Hematopoietic multipotent progenitor cell treated with erythropoietin and hydrocortisone succinate and interleukin-3 and kit ligand, for 17 days (in vitro differentiated cells): Measurements from ENCODE around the gene KRT9.
"Not testable (repeated sequence)": the region's sequence is repeated elsewhere in the genome, so short reads cannot be mapped to it uniquely, and the experiment has no call there.

ENCODE experiments used
- DNase-seq: peaks from one replicate; pipeline ENCODE4 v3.0.0-alpha.2; 2015; ENCODE audit warnings: low spot score

Gene KRT9

GRCh38 chr17:41571561-41572434 lies at the start of gene KRT9:
Gene KRT9, minus strand, starts transcription at chr17:41572059. Its CDS starts 67 bp downstream, at chr17:41571992.
- DNase-seq = no peak

- not testable (repeated sequence) for DNase-seq
Measured at GRCh38 chr17:41621435-41621817, 49.6 kb upstream of the KRT9 start.

GRCh38 chr17:41620583-41621434 lies 49.0 kb upstream of the KRT9 start:
- DNase-seq = no peak

- not testable (repeated sequence) for DNase-seq
Measured at GRCh38 chr17:41619927-41620582, 48.2 kb upstream of the KRT9 start.

GRCh38 chr17:41619036-41619926 lies 47.4 kb upstream of the KRT9 start:
- DNase-seq = no peak

- no peak for DNase-seq
Measured at GRCh38 chr17:41618341-41619035, 46.6 kb upstream of the KRT9 start.

- no peak for DNase-seq
Measured at GRCh38 chr17:41617698-41618097, 45.8 kb upstream of the KRT9 start.

- no peak for DNase-seq
Measured at GRCh38 chr17:41617136-41617535, 45.3 kb upstream of the KRT9 start.

- DNase-seq = not testable (repeated sequence)
Measured at GRCh38 chr17:41616486-41616885, 44.6 kb upstream of the KRT9 start.

GRCh38 chr17:41615454-41615853 lies 43.6 kb upstream of the KRT9 start:
- no peak for DNase-seq

GRCh38 chr17:41614767-41615166 lies 42.9 kb upstream of the KRT9 start:
- not testable (repeated sequence) for DNase-seq

- DNase-seq = no peak
Measured at GRCh38 chr17:41614098-41614497, 42.2 kb upstream of the KRT9 start.

- no peak for DNase-seq
Measured at GRCh38 chr17:41613277-41614082, 41.6 kb upstream of the KRT9 start.

- DNase-seq = not testable (repeated sequence)
Measured at GRCh38 chr17:41612376-41613160, 40.7 kb upstream of the KRT9 start, which contains the start of gene KRT16. Gene KRT16, minus strand, starts transcription at chr17:41612767. Its CDS starts 79 bp downstream, at chr17:41612688.

GRCh38 chr17:41610965-41611640 lies 39.2 kb upstream of the KRT9 start:
- DNase-seq = no peak

- DNase-seq = not testable (repeated sequence)
Measured at GRCh38 chr17:41610061-41610517, 38.2 kb upstream of the KRT9 start.

GRCh38 chr17:41606930-41607329 lies 35.1 kb upstream of the KRT9 start:
- DNase-seq = not testable (repeated sequence)

- DNase-seq = no peak
Measured at GRCh38 chr17:41602524-41602923, 30.7 kb upstream of the KRT9 start.
